Measurements from ENCODE around the gene GLIS2.
A peak's percentile ranks its signal among the peaks of the same experiment; 100 is the strongest.

Gene GLIS2

DNA sequence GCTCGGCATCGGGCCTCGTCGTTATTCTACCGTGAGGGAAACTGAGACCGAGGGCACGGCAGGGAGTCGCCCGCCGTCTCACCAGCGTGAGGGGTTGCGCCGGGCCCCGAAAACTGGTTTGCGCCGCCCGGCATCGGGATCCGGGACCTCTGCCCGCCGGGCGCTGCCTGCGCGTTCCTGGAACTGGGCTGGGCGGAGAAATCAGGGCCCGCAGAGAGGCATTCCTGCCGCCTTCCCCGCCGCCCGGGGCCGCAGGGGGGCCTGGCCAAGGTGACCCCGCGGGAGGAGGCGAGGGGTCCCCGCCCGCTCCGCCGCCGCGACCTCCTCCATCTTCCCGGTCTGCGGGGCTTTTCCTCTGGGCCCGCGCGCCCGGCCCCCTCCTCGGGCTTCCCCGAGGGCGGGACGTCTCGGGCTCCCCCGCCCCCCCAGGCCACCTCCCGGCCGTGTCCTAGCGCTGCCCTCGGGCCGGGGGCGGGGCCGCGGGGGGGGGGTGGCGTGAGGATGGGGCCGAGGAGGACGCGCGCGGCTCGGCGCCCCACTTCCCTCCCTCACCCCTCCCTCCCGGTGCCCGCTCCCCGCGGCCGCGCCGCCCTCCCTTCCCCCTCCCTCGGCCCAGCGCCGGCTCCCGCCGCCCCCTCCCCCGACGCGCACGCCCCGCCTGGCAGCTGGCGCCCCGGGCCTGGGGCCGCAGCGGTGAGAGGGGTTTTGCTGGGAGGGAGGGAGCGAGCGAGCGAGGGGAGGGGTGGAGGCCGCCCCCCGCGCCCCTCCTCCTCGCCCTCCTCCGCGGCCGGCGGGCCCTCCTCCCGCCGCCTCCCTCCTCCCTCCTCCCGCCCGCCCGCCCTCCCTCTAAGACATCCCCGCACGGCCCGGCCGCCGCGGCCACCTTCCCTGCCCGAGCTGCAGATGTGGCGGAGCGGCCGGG is at the start of gene GLIS2:
GLIS2 (plus strand) TSS at position 882 of the 922 bp plus-strand sequence. CDS start 16,214 bp downstream, outside the sequence.
- DNase-seq, result no peak

DNA sequence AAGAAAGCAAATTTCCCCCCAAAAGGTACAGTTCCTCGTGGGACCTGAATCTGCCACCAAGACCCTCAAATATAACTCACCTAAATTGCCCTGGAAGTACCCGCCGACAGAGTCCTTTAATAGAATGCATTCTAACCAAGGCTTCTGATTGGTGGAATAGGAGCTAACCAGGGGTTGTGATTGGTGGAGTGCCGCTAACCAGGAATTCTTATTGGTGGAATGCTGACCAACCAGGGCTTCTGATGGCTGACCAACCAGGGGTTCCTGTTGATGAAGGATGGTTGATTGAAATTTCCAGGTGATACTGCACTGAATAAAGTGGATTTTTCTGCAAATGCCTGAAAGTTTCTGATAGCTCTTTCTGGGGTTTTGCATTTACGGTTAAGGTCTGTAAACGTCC is 49.5 kb upstream of the GLIS2 start:
- DNase-seq, result no peak

- no peak for DNase-seq
Measured at GRCh38 chr16:4270091-4270490, 45.8 kb upstream of the GLIS2 start.

DNA sequence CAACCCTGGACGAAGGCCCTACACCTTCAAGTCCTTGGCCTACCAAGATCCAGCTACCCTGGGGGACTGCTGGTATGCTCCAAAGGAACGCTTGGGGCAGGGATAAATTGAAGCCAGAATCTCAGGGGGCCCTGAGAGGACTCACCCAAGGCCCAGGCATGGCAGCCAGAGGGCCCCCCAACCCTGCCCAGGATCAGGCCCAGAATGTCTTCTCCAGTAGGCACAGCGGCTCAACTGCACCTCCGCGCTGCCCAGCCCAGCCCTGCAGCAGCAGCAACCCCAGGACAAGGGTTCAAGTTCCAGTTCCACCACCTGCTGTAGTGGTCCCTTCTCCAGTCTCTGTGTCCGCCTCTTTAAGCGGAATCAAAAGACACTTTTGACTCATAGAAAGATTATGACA is 45.3 kb upstream of the GLIS2 start:
- no peak for DNase-seq

GRCh38 chr16:4271176-4272113 is 44.4 kb upstream of the GLIS2 start:
- peak; percentile 88 to 90 for DNase-seq

DNA sequence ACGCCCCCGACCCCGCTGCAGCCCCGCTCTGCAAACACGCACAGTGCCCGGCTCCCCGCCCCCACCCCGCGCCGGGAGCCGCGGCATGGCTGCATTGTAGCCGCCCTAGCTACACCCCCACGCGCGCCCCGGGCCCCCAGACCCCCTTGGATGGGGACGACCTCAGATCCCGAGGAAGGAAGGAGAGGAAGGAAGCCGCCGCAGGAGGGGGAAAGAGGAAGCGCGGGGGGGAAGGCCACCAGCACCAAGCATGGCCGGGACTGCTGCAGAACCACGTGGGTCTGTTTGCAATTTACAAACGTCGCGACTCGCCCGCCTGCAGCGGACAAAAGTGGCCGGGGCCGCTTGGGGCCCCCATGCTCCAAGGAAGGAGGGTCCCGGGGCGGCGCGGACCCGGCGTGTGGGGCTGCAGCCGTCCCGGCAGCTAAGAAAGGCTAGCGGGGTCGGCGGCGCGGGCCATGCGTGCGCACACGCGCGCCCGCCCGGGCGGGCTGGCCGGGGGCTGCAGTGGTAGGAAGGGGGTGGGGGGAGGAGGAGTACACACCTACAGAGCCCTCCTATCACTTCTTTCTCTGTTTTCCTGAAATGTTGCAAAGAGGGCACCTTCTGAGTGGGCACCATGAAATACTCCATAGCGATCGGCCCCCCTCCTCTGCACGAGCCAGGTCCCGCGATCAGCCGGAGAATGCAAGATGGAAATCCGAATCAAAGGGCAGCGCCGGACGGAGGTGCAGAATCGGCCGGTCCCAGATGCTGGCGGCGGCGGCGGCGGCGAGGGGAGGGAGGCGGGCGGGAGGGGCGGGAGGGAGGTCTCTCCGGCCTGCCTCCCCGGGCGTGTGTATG is 43.5 kb upstream of the GLIS2 start:
- DNase-seq, result no peak

DNA sequence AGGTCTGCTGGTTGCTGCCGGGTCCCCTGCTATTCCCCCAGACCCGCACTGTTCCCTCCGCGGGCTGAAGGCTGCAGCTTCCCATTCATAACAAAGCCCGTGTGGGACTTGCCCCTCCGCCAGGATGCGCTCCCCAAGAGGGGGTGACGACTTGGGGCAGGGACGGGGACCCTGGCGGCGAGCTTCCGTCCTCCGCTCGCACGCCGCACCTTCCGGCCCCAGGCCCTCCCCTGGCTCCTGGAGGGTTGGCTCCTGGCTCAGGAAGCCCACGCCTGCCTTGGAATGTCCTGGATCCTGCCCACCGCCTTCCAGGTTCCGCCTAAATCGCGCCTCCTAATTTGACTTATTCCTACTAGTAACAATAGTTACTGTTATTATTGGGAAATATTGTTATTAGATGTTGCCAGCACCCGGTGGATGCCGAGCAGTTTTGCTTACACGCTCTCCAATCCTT is 42.0 kb upstream of the GLIS2 start:
- DNase-seq, result peak; percentile 29 to 50

- no peak for DNase-seq
Measured at GRCh38 chr16:4275861-4276260, 40.0 kb upstream of the GLIS2 start.

- no peak for DNase-seq
Measured at GRCh38 chr16:4277987-4278513, 37.8 kb upstream of the GLIS2 start.

- DNase-seq, result no peak
Measured at GRCh38 chr16:4280625-4281024, 35.2 kb upstream of the GLIS2 start.

GRCh38 chr16:4283441-4283840 is 32.4 kb upstream of the GLIS2 start:
- no peak for DNase-seq

GRCh38 chr16:4283939-4284338 is 31.9 kb upstream of the GLIS2 start:
- no peak for DNase-seq

GRCh38 chr16:4285167-4285566 is 30.7 kb upstream of the GLIS2 start:
- DNase-seq, result no peak

DNA sequence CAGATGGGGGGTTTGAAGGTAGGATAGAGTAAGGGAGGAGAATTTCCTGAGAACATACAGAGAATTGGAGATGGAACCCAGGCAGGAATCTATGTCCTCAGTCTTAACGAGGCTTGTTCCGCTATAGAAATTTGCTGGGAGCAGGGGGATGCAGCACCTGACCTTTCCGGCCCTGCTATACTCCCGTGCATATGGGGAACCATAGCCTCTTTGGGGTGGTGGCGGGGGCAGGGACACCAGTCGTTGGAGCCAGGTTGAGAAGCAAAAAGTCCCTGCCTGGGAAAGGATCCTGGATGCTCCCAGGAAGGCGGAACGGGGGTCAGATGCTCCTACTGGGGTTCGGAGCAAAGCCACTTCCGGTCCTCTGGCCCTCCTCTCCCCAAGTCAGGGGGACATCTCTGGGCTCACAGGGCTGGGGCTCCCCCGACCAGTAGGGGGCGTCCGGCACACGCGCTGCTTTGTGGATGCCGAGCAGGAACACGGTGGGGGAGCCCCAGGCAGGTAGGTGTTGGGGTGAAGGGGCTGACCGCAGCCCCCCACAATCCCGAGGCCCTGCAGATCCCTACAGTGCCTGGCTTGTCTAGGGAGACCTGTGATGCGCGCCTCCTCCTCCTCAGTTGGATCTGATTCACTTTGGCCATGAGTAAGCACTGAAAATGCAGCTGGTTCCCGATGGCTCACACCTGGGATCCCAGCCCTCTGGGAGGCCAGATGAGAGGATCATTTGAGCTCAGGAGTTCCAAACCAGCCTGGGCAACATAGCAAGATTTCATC is 27.5 kb upstream of the GLIS2 start:
- DNase-seq, result peak; percentile 81 to 84

DNA sequence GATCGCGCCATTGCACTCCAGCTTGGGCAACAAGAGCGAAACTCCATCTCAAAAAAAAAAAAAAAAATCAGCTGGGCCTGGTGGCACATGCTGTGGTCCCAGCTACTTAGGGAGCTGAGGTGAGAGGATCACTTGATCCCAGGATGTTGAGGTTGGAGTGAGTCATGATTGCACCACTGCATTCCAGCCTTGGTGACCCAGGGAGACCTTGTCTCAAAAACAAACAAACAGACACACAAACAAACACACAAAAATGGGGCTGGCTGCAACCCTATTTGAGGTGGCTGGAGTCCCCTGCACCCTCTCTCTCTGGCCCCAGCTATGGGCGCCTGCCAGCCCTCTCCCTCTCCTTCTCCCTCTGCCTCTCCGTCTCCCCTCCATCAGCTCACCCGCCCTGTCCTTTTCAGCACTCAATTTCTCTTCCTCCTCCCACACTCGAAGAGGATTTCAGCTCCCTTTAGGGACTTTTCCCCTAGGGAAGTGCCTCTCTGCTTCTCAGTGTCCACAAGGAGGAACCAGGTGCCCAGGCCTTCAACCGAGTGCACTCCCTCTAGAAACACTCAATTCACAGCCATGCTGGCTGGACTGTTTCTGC is 25.5 kb upstream of the GLIS2 start:
- no peak for DNase-seq

DNA sequence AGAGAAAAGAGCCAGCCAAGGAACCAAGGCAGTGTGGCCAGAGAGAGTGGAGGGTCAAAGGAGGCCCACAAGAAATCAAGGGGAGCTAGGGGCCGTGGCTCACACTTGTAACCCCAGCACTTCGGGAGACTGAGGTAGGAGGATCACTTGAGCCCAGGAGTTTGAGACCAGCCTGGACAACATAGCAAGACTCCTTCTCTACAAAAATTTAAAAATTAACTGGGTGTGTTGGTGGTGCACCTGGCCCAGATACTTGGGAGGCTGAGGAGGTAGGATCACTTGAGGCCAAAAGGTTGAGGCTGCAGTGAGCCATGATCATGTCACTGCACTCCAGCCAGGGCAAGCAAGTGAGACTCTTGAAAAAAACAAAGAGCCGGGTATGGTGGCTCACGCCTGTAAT is 24.2 kb upstream of the GLIS2 start:
- DNase-seq, result no peak

DNA sequence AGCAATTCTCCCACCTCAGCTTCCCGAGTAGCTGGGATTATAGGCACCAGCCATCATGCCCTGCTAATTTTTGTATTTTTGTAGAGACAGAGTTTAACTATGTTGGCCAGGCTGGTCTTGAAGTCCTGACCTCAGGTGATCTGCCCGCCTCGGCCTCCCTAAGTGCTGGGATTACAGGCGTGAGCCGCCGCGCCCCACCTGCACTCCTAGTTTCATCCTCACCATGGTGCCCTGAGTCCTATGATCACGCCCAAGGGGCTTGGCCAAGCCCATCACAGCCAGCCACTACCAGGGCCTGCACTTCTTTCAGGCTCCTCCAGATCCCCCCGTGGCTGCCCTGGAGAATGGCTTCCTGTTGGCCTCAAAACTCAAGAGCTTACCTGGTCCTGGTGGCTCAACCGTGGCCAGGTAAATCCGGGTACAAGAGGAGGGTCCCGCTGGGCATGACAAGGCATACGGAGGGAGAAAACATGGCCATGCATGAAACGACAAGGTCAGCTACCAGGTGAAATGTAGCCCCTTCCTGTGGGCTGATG is 22.6 kb upstream of the GLIS2 start:
- no peak for DNase-seq

DNA sequence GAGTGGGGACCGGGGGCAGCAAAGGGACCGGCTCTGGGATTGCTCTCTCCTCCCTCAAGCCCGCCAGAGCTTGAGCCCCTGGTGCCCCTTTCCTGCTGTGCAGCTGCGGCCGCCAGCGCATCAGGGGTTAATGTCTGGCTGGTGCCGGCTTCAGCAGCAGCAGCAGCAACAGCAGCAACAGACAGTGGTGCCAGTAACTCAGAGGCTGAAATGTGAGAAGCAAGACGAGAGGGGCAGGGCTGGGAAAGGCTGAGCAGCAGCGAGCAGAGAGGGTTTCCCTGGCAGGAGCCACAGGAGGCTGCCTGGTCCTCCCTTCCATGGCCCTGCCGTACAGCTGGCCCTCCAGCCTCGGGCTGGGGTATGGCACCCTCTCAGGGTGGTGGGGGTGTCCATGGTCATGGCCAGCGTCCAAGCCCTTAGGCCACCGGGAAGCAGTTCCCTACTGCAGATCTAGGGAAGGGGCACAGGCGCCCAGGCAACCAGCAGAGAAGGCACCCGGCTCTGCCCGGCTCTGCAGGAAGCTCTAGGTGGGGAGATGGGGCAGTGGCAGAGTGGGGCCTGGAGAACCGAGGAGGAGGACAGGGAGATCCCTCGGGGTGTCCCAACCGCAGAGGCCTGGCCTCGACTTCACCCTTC is 21.9 kb upstream of the GLIS2 start:
- DNase-seq, result no peak

DNA sequence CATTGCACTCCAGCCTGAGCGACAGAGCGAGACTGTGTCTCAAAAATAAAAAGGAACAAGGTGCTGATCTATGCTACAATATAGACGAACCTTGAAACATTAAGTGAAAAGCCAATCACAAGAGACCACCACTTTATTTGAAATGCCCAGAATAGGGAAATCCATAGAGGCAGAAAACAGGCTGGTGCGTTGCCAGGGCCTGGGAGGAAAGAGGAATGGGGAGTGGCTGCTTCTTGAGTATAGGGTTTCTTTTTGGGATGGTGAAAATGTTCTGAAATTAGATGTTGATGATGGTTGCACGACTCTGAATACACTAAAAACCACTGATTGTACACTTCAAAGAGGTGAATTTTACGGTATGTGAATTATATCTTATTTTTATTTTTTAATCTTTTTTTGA is 20.3 kb upstream of the GLIS2 start:
- DNase-seq, result no peak

GRCh38 chr16:4297480-4297879 is 18.4 kb upstream of the GLIS2 start:
- DNase-seq, result no peak

Data from activated CD4-positive, alpha-beta T cell treated with anti-CD3 and anti-CD28 coated beads for 4 hours (primary cell).